HepG2 (cell line): ENCODE data around the gene ZSWIM9. TPM values are rescaled to one million over a fixed set of nuclear protein-coding genes. Genes with fewer than 3 reads are reported as not detected.

Source experiments
- ATAC-seq: fragments of 200-7000 bp; cut with Tn5 transposase; 3 replicates; pipeline ENCODE4 v1.9.1; 2020; ENCODE audit warnings: mild to moderate bottlenecking, moderate library complexity
- BruUV-seq: library from RNA; stranded (reverse); fragments of 400-500 nt; replicated peaks from 2 replicates; lab custom pipeline; 2021; lab: Mats Ljungman, UMichigan
- CTCF ChIA-PET: fragments of 300-600 bp; formaldehyde crosslinking; extraction: SDS; loops from one replicate; lab custom pipeline; 2021; ENCODE audit warnings: low total read pairs, inconsistent platforms, low intra/inter-chr PET ratio; lab: Yijun Ruan, JAX
- POLR2A ChIA-PET: fragments of 350-600 bp; sonication (Branson Sonifier 250); formaldehyde crosslinking; loops from one replicate; lab custom pipeline; 2020; ENCODE audit warnings: antibody characterized with exemption, inconsistent platforms; lab: Yijun Ruan, JAX
- DNase-seq: peaks from one replicate; pipeline ENCODE4 v3.0.0-alpha.2; 2015; ENCODE audit warnings: low spot score
- FAIRE-seq: peaks from 3 replicates; lab custom pipeline; 2011; peaks lifted over from hg19 to GRCh38; lab: Jason Lieb, UNC
- H2AFZ ChIP-seq: one replicate; pipeline ENCODE4 v1.6.1; 2011; ENCODE audit warnings: low read length, inconsistent platforms
- H3K27ac ChIP-seq: fragments of 300-600 bp; 3 replicates; pipeline ENCODE4 v1.8.0; 2011; ENCODE audit warnings: mixed run types, mild to moderate bottlenecking, mixed read lengths, low read length, inconsistent platforms; ENCODE audit not compliant: insufficient read depth; ENCODE audit errors: extremely low read length
- H3K27me3 ChIP-seq, 2 experiments: fragments of 200-600 bp in 1 of 2; 2 replicates in 1 of 2; 3 replicates in 1 of 2; pipeline versions ENCODE4 v1.6.0 to v1.8.0; 2011; ENCODE audit warnings: low read length in 2 of 2, mild to moderate bottlenecking in 2 of 2, moderate library complexity in 2 of 2, inconsistent platforms in 1 of 2; ENCODE audit not compliant: insufficient read depth in 2 of 2, control insufficient read depth in 1 of 2
- H3K36me3 ChIP-seq, 2 experiments: fragments of 200-600 bp in 1 of 2; replicated peaks in 1 of 2; 2 replicates in 1 of 2; 3 replicates in 1 of 2; pipeline versions ENCODE4 v1.5.1 to v1.8.0; 2011; ENCODE audit warnings: low read length in 2 of 2, inconsistent platforms in 1 of 2; ENCODE audit not compliant: insufficient read depth in 2 of 2, control insufficient read depth in 1 of 2
- H3K4me1 ChIP-seq: 2 replicates; pipeline ENCODE4 v1.5.1; 2012; ENCODE audit warnings: low read length, inconsistent platforms; ENCODE audit not compliant: insufficient read depth
- H3K4me2 ChIP-seq: 2 replicates; pipeline ENCODE4 v1.6.0; 2011; ENCODE audit warnings: low read depth, low read length, inconsistent platforms
- H3K4me3 ChIP-seq, 3 experiments: fragments of 200-600 bp in 1 of 3; sonication (generic), shearing (Covaris generic) in 1 of 3; replicated peaks in 1 of 3; 2 replicates each; pipeline ENCODE4 v1.5.1; 2011 to 2016; ENCODE audit warnings: low read length in 3 of 3, inconsistent platforms in 2 of 3, low read depth in 2 of 3, mild to moderate bottlenecking in 2 of 3, control low read depth in 1 of 3, mixed read lengths in 1 of 3; ENCODE audit not compliant: insufficient read depth in 1 of 3
- H3K79me2 ChIP-seq: one replicate; pipeline ENCODE4 v1.6.1; 2011; ENCODE audit warnings: low read length, inconsistent platforms; ENCODE audit not compliant: insufficient read depth
- H3K9ac ChIP-seq: 2 replicates; pipeline ENCODE4 v1.6.0; 2011; ENCODE audit warnings: mild to moderate bottlenecking, low read depth, low read length, inconsistent platforms; ENCODE audit not compliant: insufficient read depth
- H3K9me3 ChIP-seq: 2 replicates; pipeline ENCODE4 v1.5.1; 2012; ENCODE audit warnings: mild to moderate bottlenecking, low read length
- H4K20me1 ChIP-seq: 2 replicates; pipeline ENCODE4 v1.6.0; 2011; ENCODE audit warnings: inconsistent platforms, mild to moderate bottlenecking, low read length, moderate library complexity; ENCODE audit not compliant: insufficient read depth
- ATF4 ChIP-seq, 2 experiments: fragments of 450-650 bp in 1 of 2; sonication (generic) in 1 of 2; formaldehyde crosslinking; IDR thresholded peaks; 2 replicates each; pipeline versions ENCODE4 v1.5.0 to v1.8.0; 2020 to 2022; ENCODE audit warnings: mild to moderate bottlenecking in 1 of 2, missing genetic modification reagents in 1 of 2
- FOXA3 ChIP-seq: IDR thresholded peaks from 2 replicates; pipeline ENCODE4 v1.6.1; 2016; ENCODE audit warnings: missing genetic modification reagents, missing compliant biosample characterization
- GTF2F1 ChIP-seq: fragments of 150-350 bp; IDR thresholded peaks from 2 replicates; pipeline ENCODE4 v1.6.1; 2014; ENCODE audit warnings: low read length
- IKZF5 ChIP-seq: IDR thresholded peaks from 2 replicates; pipeline ENCODE4 v1.6.1; 2018; ENCODE audit warnings: missing genetic modification reagents, mild to moderate bottlenecking, missing compliant biosample characterization
- RAD51 ChIP-seq: fragments of 450-650 bp; IDR thresholded peaks from 2 replicates; pipeline ENCODE4 v1.6.1; 2016; ENCODE audit warnings: borderline replicate concordance
- ZNF275 ChIP-seq: sonication (generic); formaldehyde crosslinking; IDR thresholded peaks from 2 replicates; pipeline ENCODE4 v1.8.0; 2022; ENCODE audit warnings: missing genetic modification reagents, mild to moderate bottlenecking, inconsistent platforms, borderline replicate concordance
- ZNF326 ChIP-seq: sonication (generic); formaldehyde crosslinking; IDR thresholded peaks from 2 replicates; pipeline ENCODE4 v1.4.0; 2020; ENCODE audit warnings: missing genetic modification reagents, borderline replicate concordance
- ZNF484 ChIP-seq: sonication (generic); formaldehyde crosslinking; IDR thresholded peaks from 2 replicates; pipeline ENCODE4 v1.5.1; 2020; ENCODE audit warnings: mild to moderate bottlenecking, low read depth, missing genetic modification reagents, borderline replicate concordance
- ZNF749 ChIP-seq: sonication (generic); formaldehyde crosslinking; IDR thresholded peaks from 2 replicates; pipeline ENCODE4 v1.8.0; 2022; ENCODE audit warnings: mild to moderate bottlenecking, missing genetic modification reagents, moderate library complexity, borderline replicate concordance
- ZNF782 ChIP-seq: sonication (generic); formaldehyde crosslinking; IDR thresholded peaks from 2 replicates; pipeline ENCODE4 v1.4.0; 2020; ENCODE audit warnings: missing genetic modification reagents, mild to moderate bottlenecking, borderline replicate concordance
- WGBS: methylation state at CpG from one replicate; pipeline ENCODE4 v1.1.6; 2017; ENCODE audit warnings: low lambda C conversion rate; 5-methylcytosine and 5-hydroxymethylcytosine counted together
- in situ Hi-C: cut with HindIII; loops from 2 replicates; pipeline ENCODE4 v1.10.0; 2017; ENCODE audit warnings: low pct_unique_long_range_greater_than_20kb; ENCODE audit not compliant: extremely low pct_ligation_motif_present
- intact Hi-C: fragments of 100-400 bp; cut with micrococcal nuclease; formaldehyde crosslinking; loops from one replicate; pipeline ENCODE4 v1.10.0; 2022; ENCODE audit not compliant: unreplicated experiment
- polyA plus RNA-seq, 8 experiments: library from polyadenylated mRNA; depleted of rRNA in 3 of 8; stranded (reverse) in 7 of 8; unstranded in 1 of 8; fragments of >200 nt; fragmentation: Illumina TruSeq in 4 of 8; extraction: Trizol in 4 of 8; gene quantifications; 2 replicates each; pipeline versions ENCODE4 v1.2.1 to v1.2.3, GENCODE V29; 2011 to 2016; ENCODE audit warnings: low read depth in 4 of 8, missing spikeins in 1 of 8, mixed read lengths in 1 of 8; ENCODE audit not compliant: insufficient read depth in 1 of 8
- total RNA-seq, 5 experiments: library from RNA; depleted of rRNA; stranded (reverse); fragments of >200 nt; fragmentation: Illumina TruSeq; extraction: Trizol; gene quantifications; 2 replicates each; pipeline ENCODE4 v1.2.3, GENCODE V29; 2016; ENCODE audit warnings: low read depth in 1 of 5
- TF ChIP-seq, protein P1 (sequence below): sonication (generic); formaldehyde crosslinking; IDR thresholded peaks from 2 replicates; pipeline ENCODE4 v1.4.0; 2020; ENCODE audit warnings: missing genetic modification reagents, borderline replicate concordance
- TF ChIP-seq, protein P2 (sequence below): sonication (generic); formaldehyde crosslinking; IDR thresholded peaks from 2 replicates; pipeline ENCODE4 v1.4.0; 2020; ENCODE audit warnings: missing genetic modification reagents

Gene ZSWIM9
- total and polyA plus RNA-seq, 2 of the 13 experiments (the other 11 are each of a cell fraction or from before 2014, with no cell fraction given), result 0.18 to 1.1 TPM

DNA sequence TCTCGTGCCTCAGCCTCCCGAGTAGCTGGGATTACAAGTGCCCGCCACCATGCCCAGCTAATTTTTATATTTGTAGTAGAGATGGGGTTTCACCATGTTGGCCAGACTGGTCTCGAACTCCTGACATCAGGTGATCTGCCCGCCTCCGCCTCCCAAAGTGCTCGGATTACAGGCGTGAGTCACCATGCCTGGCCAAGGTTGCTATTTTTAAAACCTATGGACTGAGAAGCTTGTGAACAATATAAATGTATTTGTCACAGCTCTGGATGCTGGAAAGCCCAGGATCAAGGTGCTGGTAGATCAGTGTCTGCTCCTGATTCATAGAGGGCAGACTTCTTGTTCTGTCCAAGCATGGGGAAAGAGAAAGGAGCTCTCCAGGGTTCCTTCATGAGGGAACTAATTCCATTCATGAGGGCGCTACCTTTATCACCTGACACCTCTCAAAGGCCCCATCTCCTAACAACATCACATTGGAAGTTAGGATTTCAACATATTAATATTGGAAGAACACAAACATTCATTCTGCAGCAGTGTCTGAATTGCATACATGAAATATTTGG lies 69.2 kb downstream of the ZSWIM9 start:
- FAIRE-seq, result no peak
- TF ChIP-seq ZNF484 (CRISPR knock-in tag) (no peak), ZNF782 (CRISPR knock-in tag) (no peak), RAD51 (no peak), ZNF275 (CRISPR knock-in tag) (no peak), ZNF749 (CRISPR knock-in tag) (no peak), ZNF326 (CRISPR knock-in tag) (no peak), GTF2F1 (no peak), ATF4 (CRISPR knock-in tag; IDR thresholded peaks at IDR 0.05) (no peak), IKZF5 (CRISPR knock-in tag) (no peak), FOXA3 (no peak)
- TF ChIP-seq, protein P1, sequence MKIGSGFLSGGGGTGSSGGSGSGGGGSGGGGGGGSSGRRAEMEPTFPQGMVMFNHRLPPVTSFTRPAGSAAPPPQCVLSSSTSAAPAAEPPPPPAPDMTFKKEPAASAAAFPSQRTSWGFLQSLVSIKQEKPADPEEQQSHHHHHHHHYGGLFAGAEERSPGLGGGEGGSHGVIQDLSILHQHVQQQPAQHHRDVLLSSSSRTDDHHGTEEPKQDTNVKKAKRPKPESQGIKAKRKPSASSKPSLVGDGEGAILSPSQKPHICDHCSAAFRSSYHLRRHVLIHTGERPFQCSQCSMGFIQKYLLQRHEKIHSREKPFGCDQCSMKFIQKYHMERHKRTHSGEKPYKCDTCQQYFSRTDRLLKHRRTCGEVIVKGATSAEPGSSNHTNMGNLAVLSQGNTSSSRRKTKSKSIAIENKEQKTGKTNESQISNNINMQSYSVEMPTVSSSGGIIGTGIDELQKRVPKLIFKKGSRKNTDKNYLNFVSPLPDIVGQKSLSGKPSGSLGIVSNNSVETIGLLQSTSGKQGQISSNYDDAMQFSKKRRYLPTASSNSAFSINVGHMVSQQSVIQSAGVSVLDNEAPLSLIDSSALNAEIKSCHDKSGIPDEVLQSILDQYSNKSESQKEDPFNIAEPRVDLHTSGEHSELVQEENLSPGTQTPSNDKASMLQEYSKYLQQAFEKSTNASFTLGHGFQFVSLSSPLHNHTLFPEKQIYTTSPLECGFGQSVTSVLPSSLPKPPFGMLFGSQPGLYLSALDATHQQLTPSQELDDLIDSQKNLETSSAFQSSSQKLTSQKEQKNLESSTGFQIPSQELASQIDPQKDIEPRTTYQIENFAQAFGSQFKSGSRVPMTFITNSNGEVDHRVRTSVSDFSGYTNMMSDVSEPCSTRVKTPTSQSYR (CRISPR knock-in tag), result no peak
- TF ChIP-seq, protein P2, sequence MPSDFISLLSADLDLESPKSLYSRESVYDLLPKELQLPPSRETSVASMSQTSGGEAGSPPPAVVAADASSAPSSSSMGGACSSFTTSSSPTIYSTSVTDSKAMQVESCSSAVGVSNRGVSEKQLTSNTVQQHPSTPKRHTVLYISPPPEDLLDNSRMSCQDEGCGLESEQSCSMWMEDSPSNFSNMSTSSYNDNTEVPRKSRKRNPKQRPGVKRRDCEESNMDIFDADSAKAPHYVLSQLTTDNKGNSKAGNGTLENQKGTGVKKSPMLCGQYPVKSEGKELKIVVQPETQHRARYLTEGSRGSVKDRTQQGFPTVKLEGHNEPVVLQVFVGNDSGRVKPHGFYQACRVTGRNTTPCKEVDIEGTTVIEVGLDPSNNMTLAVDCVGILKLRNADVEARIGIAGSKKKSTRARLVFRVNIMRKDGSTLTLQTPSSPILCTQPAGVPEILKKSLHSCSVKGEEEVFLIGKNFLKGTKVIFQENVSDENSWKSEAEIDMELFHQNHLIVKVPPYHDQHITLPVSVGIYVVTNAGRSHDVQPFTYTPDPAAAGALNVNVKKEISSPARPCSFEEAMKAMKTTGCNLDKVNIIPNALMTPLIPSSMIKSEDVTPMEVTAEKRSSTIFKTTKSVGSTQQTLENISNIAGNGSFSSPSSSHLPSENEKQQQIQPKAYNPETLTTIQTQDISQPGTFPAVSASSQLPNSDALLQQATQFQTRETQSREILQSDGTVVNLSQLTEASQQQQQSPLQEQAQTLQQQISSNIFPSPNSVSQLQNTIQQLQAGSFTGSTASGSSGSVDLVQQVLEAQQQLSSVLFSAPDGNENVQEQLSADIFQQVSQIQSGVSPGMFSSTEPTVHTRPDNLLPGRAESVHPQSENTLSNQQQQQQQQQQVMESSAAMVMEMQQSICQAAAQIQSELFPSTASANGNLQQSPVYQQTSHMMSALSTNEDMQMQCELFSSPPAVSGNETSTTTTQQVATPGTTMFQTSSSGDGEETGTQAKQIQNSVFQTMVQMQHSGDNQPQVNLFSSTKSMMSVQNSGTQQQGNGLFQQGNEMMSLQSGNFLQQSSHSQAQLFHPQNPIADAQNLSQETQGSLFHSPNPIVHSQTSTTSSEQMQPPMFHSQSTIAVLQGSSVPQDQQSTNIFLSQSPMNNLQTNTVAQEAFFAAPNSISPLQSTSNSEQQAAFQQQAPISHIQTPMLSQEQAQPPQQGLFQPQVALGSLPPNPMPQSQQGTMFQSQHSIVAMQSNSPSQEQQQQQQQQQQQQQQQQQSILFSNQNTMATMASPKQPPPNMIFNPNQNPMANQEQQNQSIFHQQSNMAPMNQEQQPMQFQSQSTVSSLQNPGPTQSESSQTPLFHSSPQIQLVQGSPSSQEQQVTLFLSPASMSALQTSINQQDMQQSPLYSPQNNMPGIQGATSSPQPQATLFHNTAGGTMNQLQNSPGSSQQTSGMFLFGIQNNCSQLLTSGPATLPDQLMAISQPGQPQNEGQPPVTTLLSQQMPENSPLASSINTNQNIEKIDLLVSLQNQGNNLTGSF, result no peak

More for the DNA sequence above, 69.2 kb downstream of the ZSWIM9 start:
- Histone ChIP-seq H3K9ac (no peak overlapping the region), H3K27ac (no peak overlapping the region), H3K4me2 (no peak overlapping the region), H2AFZ (no peak overlapping the region), H3K27me3 (no peaks in the 10 kb centered on the region), H3K4me1 (no peaks in the 10 kb centered on the region), H3K4me3 (no peak overlapping the region), H3K36me3 (peaks cover 3 to 14% of the 10 kb centered on the region in 2 experiments; a peak in 4 of 5 replicates), H4K20me1 (no peaks in the 10 kb centered on the region), H3K79me2 (no peaks in the 10 kb centered on the region), H3K9me3 (no peaks in the 10 kb centered on the region)
- POLR2A ChIA-PET, result no interaction called here
- CTCF ChIA-PET, result no interaction called here
- ATAC-seq (no peak), DNase-seq (no peak)
- intact Hi-C loops, result no loop called here
- in situ Hi-C loops, result no loop called here
- WGBS, result 96% methylated on average over 9 of the region's 9 CpGs
- BruUV-seq, result no TSS peak
